Mesodermal cell (in vitro differentiated cells): ENCODE data around the gene MRPL17.
"Not testable (repeated sequence)": the region's sequence is repeated elsewhere in the genome, so short reads cannot be mapped to it uniquely, and the experiment has no call there.

Experiments
- H3K27ac ChIP-seq: 2 replicates; pipeline ENCODE4 v1.7.0; 2013; ENCODE audit warnings: mild to moderate bottlenecking, low read depth, low read length, moderate library complexity; ENCODE audit not compliant: severe bottlenecking
- H3K36me3 ChIP-seq: 2 replicates; pipeline ENCODE4 v1.7.1; 2013; ENCODE audit warnings: mild to moderate bottlenecking, low read length, moderate library complexity; ENCODE audit not compliant: control insufficient read depth, insufficient read depth
- H3K4me1 ChIP-seq: one replicate; pipeline ENCODE4 v1.7.1; 2013; ENCODE audit warnings: mild to moderate bottlenecking, low read length; ENCODE audit not compliant: insufficient read depth, control insufficient read depth, poor library complexity, severe bottlenecking
- H3K4me3 ChIP-seq: 2 replicates; pipeline ENCODE4 v1.7.0; 2013; ENCODE audit warnings: low read length, control low read depth, mild to moderate bottlenecking; ENCODE audit not compliant: insufficient read depth, poor library complexity, severe bottlenecking; ENCODE audit errors: extremely low read depth
- H3K9me3 ChIP-seq: 2 replicates; pipeline ENCODE4 v1.7.1; 2013; ENCODE audit warnings: mild to moderate bottlenecking, low read length, moderate library complexity; ENCODE audit not compliant: control insufficient read depth
- WGBS, 2 experiments: methylation state at CpG; one replicate each; pipeline ENCODE4 v1.1.5; 2013; ENCODE audit warnings: missing lambda C conversion rate in 2 of 2; ENCODE audit not compliant: insufficient coverage in 2 of 2; 5-methylcytosine and 5-hydroxymethylcytosine counted together

MRPL17 gene

GRCh38 chr11:6703247-6704063 lies 20.3 kb upstream of the MRPL17 start:
- Histone ChIP-seq H3K9me3 (no peaks in the 10 kb centered on the region), H3K27ac (no peak overlapping the region), H3K4me1 (no peaks in the 10 kb centered on the region), H3K36me3 (no peaks in the 10 kb centered on the region), H3K4me3 (no peak overlapping the region)
- WGBS, 2 experiments, result 100% methylated on average over 1 of the region's 2 CpGs

GRCh38 chr11:6701955-6702354 lies 18.8 kb upstream of the MRPL17 start:
- not testable (repeated sequence) for H3K36me3 ChIP-seq, H3K27ac ChIP-seq, H3K4me1 ChIP-seq, H3K9me3 ChIP-seq, H3K4me3 ChIP-seq
- WGBS, 2 experiments, result no CpG with 5 or more reads among the region's 3 CpGs

GRCh38 chr11:6695377-6695776 lies 12.2 kb upstream of the MRPL17 start:
- Histone ChIP-seq H3K27ac (no peak overlapping the region), H3K4me3 (no peak overlapping the region), H3K36me3 (no peaks in the 10 kb centered on the region), H3K9me3 (no peaks in the 10 kb centered on the region), H3K4me1 (no peaks in the 10 kb centered on the region)
- whole genome bisulfite sequencing, 2 experiments, result 100% methylated on average over 1 of the region's 1 CpG; no CpG with 5 or more reads in 1 of the 2 experiments

- WGBS, 2 experiments, result no CpG with 5 or more reads among the region's 1 CpG
Measured at GRCh38 chr11:6694229-6694535, 11.0 kb upstream of the MRPL17 start.

GRCh38 chr11:6693342-6694228 lies 10.4 kb upstream of the MRPL17 start:
- Histone ChIP-seq H3K4me3 (no peak overlapping the region), H3K9me3 (no peaks in the 10 kb centered on the region), H3K27ac (no peak overlapping the region), H3K36me3 (no peaks in the 10 kb centered on the region), H3K4me1 (no peaks in the 10 kb centered on the region)
- WGBS, 2 experiments, result no CpG with 5 or more reads among the region's 1 CpG

More at GRCh38 chr11:6694229-6694535, 11.0 kb upstream of the MRPL17 start:
- Histone ChIP-seq H3K4me3 (no peak overlapping the region), H3K9me3 (no peaks in the 10 kb centered on the region), H3K27ac (no peak overlapping the region), H3K36me3 (no peaks in the 10 kb centered on the region), H3K4me1 (no peaks in the 10 kb centered on the region)

GRCh38 chr11:6692128-6692527 lies 9.0 kb upstream of the MRPL17 start:
- Histone ChIP-seq H3K4me1 (no peaks in the 10 kb centered on the region), H3K36me3 (no peaks in the 10 kb centered on the region), H3K27ac (no peak overlapping the region), H3K4me3 (no peak overlapping the region), H3K9me3 (no peaks in the 10 kb centered on the region)

- not testable (repeated sequence) for H3K4me3 ChIP-seq, H3K9me3 ChIP-seq, H3K27ac ChIP-seq, H3K4me1 ChIP-seq, H3K36me3 ChIP-seq
- 76 to 95% methylated on average over 3 to 4 of the region's 11 CpGs for WGBS, 2 experiments
Measured at GRCh38 chr11:6690431-6691132, 7.4 kb upstream of the MRPL17 start.

GRCh38 chr11:6687876-6688275 lies 4.7 kb upstream of the MRPL17 start:
- no peak overlapping the region for H3K27ac ChIP-seq
- H3K9me3 ChIP-seq, result no peaks in the 10 kb centered on the region
- 50 to 95% methylated on average over 1 to 2 of the region's 4 CpGs for WGBS, 2 experiments
- no peaks in the 10 kb centered on the region for H3K4me1 ChIP-seq
- no peak overlapping the region for H3K4me3 ChIP-seq
- H3K36me3 ChIP-seq, result no peaks in the 10 kb centered on the region

- no peak overlapping the region for H3K4me3 ChIP-seq
- H3K36me3 ChIP-seq, result peaks cover 11% of the 10 kb centered on the region
- peaks cover 9% of the 10 kb centered on the region for H3K4me1 ChIP-seq
- no peaks in the 10 kb centered on the region for H3K9me3 ChIP-seq
- no peak overlapping the region for H3K27ac ChIP-seq
Measured at GRCh38 chr11:6686006-6686405, 2.9 kb upstream of the MRPL17 start.

GRCh38 chr11:6684068-6684467 lies 928 bp upstream of the MRPL17 start:
- not testable (repeated sequence) for H3K4me3 ChIP-seq, H3K4me1 ChIP-seq, H3K27ac ChIP-seq, H3K9me3 ChIP-seq
- WGBS, 2 experiments, result 71 to 99% methylated on average over 1 to 10 of the region's 14 CpGs
- peaks cover 24% of the 10 kb centered on the region for H3K36me3 ChIP-seq
